ENCODE data around the gene RHBDF2.

Gene RHBDF2

GRCh38 chr17:76501827-76502307 is 644 bp upstream of the RHBDF2 start:
- DNase-seq (ENCODE audit: low read depth in 3 of 3): no peak

- DNase-seq (ENCODE audit: low read depth in 3 of 3): no peak
Observed at GRCh38 chr17:76500747-76501017, 541 bp downstream of the RHBDF2 start.

DNA sequence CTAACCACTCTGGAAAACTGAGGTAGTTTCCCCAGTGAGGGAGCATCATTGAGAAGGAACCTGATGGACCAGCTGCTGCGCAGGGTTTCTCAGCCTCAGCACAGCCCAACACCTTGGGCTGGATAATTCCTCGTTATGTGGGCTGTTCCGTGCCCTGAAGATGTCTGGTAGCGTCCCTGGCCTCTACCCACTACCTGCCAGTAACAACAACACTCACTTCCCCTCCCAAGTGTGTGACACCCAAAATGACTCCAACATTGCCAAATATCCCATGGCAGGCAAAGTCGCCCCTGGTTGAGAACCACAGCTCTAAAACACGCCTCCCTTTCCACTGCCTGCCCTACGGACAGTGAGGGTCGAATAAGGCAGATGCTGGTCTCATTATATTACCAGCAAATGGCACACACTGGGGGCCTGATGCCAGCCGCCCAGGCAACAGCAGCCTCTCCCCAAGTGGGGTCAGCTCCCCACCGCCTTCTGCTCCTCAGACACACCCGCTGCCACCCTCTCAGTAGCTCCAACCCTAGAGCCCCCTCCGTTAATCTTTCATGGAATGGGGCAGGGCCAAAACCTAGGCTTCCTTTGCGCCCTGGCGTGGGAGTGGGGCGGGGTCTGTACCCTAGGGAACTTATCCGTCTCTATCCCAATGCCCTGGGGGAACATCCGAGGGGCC is 1.0 kb downstream of the RHBDF2 start:
- no peak for DNase-seq (ENCODE audit: low read depth in 3 of 3)

DNA sequence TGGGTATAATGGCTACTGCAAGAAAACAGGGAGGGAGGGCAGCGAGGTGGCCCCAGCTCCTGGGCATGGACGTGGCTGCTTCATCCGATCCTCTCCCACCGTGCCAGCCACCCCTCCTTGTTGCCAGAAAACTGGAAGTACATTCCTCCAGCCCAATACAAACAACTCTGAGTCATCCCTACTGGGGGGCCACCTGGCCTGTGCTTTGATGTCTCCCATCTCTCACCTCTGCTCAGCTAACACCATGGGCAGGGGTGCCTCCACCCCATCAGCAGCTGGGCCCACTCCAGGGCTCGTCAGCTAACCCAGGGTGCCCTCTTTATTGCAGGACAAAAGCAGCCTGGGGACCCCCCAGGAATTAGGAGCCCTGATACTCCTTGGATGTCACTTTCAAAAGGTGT is 2.0 kb downstream of the RHBDF2 start:
- DNase-seq (ENCODE audit: low read depth in 3 of 3): no peak

DNA sequence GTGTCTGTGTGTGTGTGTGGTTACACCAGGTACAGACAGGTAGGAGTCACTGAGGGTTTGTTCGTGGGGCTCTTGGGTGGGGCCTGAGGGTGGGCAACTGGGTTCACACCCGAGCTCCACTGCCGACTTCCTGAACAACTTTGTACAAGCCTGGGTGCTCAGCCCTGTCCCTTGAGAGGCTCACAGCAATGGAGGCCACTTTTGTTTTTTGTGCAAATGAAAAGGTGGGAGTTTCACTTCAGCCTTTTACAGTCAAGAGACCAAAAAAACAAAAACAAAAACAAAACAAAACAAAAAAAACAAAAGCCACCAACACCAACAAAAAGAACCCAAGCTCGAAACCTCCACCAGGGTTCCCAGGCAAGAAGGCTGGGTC is 2.4 kb downstream of the RHBDF2 start:
- no peak for DNase-seq (ENCODE audit: low read depth in 3 of 3)

DNA sequence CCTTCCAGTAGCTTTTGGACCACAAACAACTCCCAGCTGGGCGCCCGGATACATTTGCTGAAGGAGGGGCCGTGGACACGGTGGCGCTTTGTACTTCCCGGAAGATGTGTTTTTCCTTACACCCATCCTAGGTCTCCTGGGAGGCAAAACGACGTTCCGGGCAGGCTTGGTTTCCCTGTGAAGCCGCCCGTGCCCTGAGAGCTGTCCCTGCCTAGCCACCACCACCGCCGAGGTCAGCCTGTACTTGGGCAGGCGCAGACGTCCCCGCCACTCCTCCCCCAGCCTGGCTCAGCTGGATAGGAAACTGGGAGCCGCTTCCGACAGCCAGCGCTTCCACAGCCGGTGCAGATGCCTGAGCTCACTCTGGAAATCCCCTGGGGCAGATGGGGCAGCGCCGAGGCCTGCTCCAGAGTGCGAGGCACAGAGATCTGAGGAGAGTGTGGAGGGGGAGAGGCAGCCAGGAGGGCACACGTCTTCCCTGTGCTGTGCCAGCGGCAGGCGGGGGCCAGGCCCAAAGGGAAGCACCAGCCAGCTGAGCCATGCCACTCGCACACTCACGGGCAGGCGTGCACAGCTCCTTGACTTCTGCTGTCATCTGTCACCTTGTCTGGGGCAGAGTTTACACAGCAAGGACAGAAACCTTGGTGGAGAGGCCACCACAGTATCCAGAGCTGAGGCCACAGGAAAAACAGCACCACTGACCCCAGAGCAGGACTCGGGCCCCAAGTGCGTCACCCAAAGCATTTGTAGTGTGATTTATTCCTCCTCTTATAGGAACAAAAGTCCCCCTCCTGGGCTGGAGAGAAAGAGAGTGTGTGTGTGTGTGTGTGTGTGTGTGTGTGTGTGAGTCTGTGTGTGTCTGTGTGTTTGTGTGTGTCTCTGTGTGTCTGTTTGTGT is 3.0 kb downstream of the RHBDF2 start:
- no peak for DNase-seq (ENCODE audit: low read depth in 3 of 3)

DNA sequence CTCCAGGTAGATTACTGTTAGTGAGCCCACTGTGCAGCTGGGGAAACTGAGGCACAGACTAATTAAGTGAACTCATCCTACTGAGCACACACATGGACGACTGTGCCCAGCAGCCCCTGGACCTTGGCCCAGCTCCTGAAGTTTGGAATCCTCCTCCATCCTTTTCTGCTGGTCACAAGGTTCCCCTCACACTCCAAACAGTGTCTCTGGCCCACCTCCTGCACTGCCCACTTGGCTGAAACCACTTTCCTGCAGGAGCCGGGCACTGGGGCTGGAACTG is 3.6 kb downstream of the RHBDF2 start:
- DNase-seq (ENCODE audit: low read depth in 3 of 3): no peak

DNA sequence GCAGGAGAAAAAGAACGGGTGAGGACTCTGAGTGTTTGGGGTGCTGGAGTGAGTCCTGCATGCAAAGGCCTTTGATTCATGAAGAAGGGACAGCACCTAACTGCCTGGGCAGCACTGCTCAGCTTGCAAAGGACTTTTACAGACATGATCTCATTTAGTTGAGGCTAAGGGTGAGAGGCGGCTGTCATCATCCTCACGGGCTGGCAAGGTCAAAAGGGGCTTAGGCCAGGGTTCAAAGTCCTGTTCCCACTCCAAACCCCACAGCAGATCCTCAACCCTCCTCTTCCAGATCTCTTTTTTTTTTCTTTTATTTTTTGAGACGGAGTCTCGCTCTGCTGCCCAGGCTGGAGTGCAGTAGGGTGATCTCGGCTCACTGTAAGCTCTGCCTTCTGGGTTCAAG is 4.8 kb downstream of the RHBDF2 start:
- DNase-seq (ENCODE audit: low read depth in 3 of 3): no peak

- DNase-seq (ENCODE audit: low read depth in 3 of 3): no peak
Observed at GRCh38 chr17:76495663-76496400, 5.4 kb downstream of the RHBDF2 start.

- no peak for DNase-seq (ENCODE audit: low read depth in 3 of 3)
Observed at GRCh38 chr17:76493505-76494167, 7.6 kb downstream of the RHBDF2 start.

- peak in 1 of 3 experiments; percentile 44 for DNase-seq (ENCODE audit: low read depth in 3 of 3)
Observed at GRCh38 chr17:76492989-76493501, 8.2 kb downstream of the RHBDF2 start.

DNA sequence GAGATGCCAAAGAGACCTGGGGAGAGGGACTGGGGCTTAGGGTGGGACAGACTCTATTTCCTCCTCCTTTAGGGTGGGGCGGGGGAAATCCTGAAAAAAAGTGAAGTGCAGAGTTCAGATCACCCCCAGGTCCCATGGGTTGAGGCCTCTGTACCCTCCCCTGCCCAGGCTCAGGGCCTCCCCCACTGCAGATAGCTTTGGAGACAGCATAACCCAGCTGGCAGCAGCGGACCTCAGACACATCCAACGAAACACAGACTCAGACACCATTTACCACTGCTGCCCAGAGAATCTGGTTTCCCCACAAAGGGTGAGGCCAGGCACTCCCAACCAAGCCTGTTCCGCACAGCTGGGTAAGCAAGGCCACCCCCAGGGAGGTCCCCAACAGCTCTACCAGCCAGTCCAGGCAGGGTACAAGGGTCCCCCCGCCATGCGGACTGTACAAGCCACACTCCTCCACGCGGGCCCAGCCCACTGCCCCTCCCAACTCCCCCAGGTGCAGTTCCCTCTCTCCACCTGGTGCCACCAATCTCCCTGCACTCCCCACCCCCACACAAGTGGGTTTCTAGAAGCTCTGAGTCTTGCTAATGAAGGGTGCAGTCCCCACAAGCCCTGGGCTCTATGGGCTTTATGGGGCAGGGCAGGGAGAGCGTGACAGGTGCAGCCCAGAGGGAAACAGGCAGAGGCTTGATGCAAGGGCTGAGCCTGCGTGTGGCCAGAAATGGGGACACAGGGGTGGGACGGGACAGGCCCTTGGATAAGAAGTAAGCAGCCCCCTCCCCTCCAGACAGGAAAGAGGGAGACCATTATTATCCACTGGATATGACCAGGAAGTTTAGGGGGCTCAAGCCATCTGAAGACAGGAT is 8.9 kb downstream of the RHBDF2 start:
- no peak for DNase-seq (ENCODE audit: low read depth in 3 of 3)

DNA sequence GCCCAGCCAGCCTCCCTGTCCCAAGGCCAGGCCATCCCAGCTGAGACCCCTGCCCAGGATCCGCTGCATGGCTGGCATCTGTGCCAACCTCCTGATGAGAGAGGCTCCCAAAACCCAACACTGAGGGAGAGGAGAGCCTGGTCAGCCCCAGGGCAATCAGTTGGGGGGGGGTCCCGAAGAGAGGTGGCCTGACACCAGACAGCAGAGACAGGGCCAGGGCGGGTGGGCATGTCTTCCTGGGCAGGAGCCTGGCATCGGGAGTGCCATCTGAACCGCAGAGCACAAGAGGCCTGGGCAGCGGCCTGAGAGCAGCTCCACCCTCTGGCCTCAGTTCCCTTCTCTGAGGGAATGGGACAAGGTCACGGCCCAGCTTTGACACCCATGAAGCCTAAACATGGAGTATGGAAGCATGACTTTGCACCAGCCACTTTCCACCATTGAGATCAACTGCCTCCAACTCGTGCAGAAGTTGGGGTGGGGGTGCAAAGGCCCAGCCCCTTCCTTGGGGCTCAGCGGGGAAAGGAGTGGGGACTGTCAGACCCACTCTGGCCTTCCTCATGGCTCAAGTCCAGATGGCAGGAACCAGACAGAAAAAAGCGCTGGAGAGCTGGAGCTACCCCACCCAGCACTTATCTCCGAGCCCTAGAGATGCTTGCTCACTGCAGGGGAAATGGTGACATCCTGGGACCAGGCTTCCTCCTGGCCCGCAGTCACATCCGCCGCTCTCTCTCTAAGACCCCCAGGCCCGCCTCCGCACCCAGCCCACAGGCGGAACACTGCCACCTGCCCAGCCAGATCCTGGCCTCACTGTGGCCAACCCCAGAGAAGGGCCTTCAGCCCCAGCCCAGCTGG is 9.7 kb downstream of the RHBDF2 start:
- DNase-seq (ENCODE audit: low read depth in 3 of 3): no peak

DNA sequence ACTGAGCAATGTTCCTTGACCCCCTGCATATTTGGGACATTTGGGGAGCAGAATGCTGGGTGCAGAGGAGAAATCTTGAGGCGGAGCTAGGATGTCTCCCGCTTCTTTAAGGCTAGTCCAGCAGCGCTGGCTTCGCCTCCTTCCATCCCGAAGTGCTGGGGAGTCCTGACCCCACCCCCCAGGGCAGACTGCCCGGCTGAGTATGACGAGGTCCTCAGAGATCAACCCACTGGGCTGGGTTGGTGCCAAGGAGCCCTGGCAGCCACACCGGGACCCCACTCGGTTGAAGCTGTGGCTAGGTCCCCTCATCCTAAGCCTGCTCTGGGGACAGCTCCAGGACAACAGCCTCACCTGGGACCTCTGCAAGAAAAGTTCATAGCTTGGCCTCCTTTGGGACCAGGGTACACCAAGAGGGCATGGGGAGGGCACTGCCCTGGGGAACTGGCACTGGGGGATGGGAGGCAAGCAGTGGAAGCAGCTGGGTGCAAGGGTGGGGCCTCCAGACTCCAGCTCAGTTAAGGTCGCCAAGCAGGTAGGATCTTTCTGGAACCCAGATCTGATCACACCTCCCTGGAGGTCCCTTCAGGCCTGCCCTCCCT is 11.0 kb downstream of the RHBDF2 start:
- DNase-seq (ENCODE audit: low read depth in 3 of 3): no peak

DNA sequence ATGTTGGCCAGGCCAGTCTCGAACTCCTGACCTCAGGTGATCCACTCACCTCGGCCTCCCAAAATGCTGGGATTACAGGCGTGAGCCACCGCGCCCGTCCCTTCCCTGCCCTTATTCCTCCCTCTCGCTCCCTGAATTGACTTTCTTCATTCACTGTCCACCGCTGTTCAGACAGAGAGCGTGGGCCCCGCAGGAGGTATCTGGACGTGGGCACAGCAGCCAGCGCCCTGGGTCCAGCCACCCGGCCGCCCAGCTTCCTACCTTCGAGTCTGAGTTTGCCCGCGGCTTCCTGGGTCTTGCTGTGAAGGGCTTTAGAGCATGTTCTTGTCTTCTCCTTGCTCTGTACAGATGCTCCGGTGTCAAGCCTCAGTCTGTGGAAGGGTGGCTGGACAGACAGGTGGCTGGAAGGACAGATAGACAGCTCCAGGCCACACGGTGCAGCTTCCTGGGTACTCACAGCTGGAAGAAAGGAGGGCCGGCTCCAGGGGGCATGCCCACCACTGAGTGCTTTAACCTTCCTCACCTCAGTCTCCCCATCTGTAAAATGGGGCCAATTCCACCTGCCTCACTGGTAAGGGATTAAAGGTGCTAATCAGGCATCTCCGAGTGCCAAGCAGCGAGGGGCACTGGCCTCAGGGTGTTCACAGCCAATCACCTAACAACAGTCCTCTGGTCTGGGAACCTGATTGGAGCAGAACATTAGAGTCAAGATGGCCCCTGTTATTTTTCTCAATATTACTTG is 13.6 kb downstream of the RHBDF2 start:
- DNase-seq (ENCODE audit: low read depth in 3 of 3): no peak

GRCh38 chr17:76485569-76485968 is 15.7 kb downstream of the RHBDF2 start:
- DNase-seq (ENCODE audit: low read depth in 3 of 3): no peak

DNA sequence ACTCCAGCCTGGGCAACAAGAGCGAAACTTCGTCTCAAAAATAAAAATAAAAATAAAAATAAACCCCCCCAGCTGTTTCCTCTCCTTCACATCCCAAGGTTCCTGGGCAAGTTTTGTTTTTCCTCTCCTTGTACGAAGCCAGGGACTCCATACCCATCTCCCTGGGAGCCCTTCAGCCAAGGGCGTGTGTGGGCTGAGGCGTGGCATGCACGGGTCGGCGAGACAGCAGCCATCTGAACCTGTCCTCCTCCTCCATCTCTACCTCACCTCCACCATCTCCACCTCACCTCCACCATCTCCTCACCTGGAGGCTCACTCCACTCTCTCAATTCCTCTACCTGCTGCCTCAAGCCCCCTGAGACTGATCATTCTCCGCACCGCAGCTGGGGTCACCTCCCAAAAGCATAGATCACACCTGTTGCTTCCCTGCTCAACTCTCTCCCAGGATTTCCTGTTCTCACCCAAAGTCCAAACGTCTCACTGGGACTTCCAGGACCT is 16.9 kb downstream of the RHBDF2 start:
- DNase-seq (ENCODE audit: low read depth in 3 of 3): no peak

GRCh38 chr17:76481071-76481655 is 20.1 kb downstream of the RHBDF2 start:
- DNase-seq (ENCODE audit: low read depth in 3 of 3): no peak

GRCh38 chr17:76480632-76481031 is 20.6 kb downstream of the RHBDF2 start:
- DNase-seq (ENCODE audit: low read depth in 3 of 3): no peak

Measured in stimulated activated CD4-positive, alpha-beta T cell treated with anti-CD3 and anti-CD28 coated beads, TNF-alpha, amount 100 ng/mL, for 24 hours (primary cell).